ENCODE results near the gene VPS13A. TPM values are rescaled to one million over a fixed set of nuclear protein-coding genes. Genes with fewer than 3 reads are reported as not detected.

The VPS13A gene
- total and polyA plus RNA-seq, 10 of the 15 experiments (the other 5 are each of a cell fraction or from before 2014, with no cell fraction given), result 10.0 to 35.2 (median 21.1) TPM

DNA sequence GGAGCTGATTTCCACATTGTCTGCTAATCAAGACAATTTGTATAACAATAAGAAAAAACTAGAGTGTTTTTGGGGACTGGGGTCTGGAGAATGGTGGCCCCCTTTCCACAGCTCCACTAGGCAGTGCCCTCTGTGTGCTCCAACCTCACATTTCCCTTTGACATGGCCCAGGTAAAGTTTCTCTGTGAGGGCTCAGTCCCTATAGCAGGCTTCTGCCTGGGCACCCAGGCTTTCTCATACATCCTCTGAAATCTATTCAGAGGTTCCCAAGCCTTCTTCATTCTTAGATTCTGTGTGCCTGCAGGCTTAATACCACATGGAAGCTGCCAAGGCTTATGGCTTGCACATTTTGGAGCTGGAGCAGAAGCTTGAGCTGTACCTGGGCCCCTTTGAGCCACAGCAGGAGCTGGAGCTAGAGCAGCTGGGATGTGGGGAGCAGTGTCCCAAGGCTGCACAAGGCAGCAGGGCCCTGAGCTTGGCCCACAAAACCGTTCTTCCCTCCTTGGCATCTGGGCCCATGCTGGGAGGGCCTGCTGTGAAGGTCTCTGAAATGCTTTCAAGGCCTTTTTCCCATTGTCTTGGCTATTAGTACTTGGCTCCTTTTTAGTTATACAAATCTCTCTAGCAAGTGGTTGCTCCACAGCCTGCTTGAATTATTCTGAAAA, 49.1 kb upstream of the VPS13A start:
- H3K27ac ChIP-seq (ENCODE audit: control insufficient read depth, insufficient read depth), result no peak overlapping the region
- 0% methylated on average over 1 of the region's 1 CpG for WGBS (ENCODE audit: insufficient coverage, insufficient replicate concordance, low lambda C conversion rate, missing lambda C conversion rate)
- H3K27me3 ChIP-seq (replicated peaks in 1 of 2; ENCODE audit: control insufficient read depth in 2 of 2, insufficient read depth in 2 of 2, low read length in 1 of 2), result peaks cover 0 to 2% of the 10 kb centered on the region in 2 experiments; a peak in 1 of 4 replicates
- in situ Hi-C loops (cut with MboI), result no loop called here
- no peak overlapping the region for H3K4me2 ChIP-seq (ENCODE audit: control insufficient read depth, insufficient read depth)
- H3K9me3 ChIP-seq (replicated peaks; ENCODE audit: control insufficient read depth, insufficient read depth, low read length), result no peaks in the 10 kb centered on the region
- no TSS peak for BruUV-seq (replicated peaks)
- no peak overlapping the region for H3K4me3 ChIP-seq
- ATAC-seq (no peak), FAIRE-seq (no peak), DNase-seq (ENCODE audit: low read depth, low spot score) (no peak)
- no peaks in the 10 kb centered on the region for H4K20me1 ChIP-seq (ENCODE audit: control insufficient read depth, insufficient read depth)
- TF ChIP-seq MYC (IDR thresholded peaks at IDR 0.05; ENCODE audit: insufficient read depth, insufficient read length, insufficient replicate concordance, low read length, severe bottlenecking), result no peak
- TF ChIP-seq, protein P1, sequence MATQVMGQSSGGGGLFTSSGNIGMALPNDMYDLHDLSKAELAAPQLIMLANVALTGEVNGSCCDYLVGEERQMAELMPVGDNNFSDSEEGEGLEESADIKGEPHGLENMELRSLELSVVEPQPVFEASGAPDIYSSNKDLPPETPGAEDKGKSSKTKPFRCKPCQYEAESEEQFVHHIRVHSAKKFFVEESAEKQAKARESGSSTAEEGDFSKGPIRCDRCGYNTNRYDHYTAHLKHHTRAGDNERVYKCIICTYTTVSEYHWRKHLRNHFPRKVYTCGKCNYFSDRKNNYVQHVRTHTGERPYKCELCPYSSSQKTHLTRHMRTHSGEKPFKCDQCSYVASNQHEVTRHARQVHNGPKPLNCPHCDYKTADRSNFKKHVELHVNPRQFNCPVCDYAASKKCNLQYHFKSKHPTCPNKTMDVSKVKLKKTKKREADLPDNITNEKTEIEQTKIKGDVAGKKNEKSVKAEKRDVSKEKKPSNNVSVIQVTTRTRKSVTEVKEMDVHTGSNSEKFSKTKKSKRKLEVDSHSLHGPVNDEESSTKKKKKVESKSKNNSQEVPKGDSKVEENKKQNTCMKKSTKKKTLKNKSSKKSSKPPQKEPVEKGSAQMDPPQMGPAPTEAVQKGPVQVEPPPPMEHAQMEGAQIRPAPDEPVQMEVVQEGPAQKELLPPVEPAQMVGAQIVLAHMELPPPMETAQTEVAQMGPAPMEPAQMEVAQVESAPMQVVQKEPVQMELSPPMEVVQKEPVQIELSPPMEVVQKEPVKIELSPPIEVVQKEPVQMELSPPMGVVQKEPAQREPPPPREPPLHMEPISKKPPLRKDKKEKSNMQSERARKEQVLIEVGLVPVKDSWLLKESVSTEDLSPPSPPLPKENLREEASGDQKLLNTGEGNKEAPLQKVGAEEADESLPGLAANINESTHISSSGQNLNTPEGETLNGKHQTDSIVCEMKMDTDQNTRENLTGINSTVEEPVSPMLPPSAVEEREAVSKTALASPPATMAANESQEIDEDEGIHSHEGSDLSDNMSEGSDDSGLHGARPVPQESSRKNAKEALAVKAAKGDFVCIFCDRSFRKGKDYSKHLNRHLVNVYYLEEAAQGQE (IDR thresholded peaks at IDR 0.05; ENCODE audit: low read depth, low read length), result no peak
- TF ChIP-seq USF1 (IDR thresholded peaks at IDR 0.05; ENCODE audit: borderline replicate concordance, extremely low read length, insufficient read depth, low read depth, low read length), result no peak
- TF ChIP-seq CREB1 (IDR thresholded peaks at IDR 0.05; ENCODE audit: low read depth), result no peak
- TF ChIP-seq, protein P2, sequence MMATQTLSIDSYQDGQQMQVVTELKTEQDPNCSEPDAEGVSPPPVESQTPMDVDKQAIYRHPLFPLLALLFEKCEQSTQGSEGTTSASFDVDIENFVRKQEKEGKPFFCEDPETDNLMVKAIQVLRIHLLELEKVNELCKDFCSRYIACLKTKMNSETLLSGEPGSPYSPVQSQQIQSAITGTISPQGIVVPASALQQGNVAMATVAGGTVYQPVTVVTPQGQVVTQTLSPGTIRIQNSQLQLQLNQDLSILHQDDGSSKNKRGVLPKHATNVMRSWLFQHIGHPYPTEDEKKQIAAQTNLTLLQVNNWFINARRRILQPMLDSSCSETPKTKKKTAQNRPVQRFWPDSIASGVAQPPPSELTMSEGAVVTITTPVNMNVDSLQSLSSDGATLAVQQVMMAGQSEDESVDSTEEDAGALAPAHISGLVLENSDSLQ (IDR thresholded peaks at IDR 0.05), result no peak
- TF ChIP-seq TARDBP (IDR thresholded peaks at IDR 0.05; ENCODE audit: borderline replicate concordance), result no peak
- intact Hi-C loops (cut with micrococcal nuclease; ENCODE audit: unreplicated experiment), result no loop called here
- no peaks in the 10 kb centered on the region for H3K4me1 ChIP-seq (ENCODE audit: control insufficient read depth, insufficient read depth, low read length)
- H2AFZ ChIP-seq (ENCODE audit: control insufficient read depth, low read depth, low read length), result no peak overlapping the region
- ChIA-PET SMC1A (ENCODE audit: uncharacterized antibody, unreplicated experiment) (interaction anchor here (1.3 kb wide), 1 partner anchor 29 kb away, joined by 3 read pairs; no protein-coding TSS in a partner anchor), CTCF (interaction anchor here (0.7 kb wide), 1 partner anchor 29 kb away, joined by 4 read pairs; no protein-coding TSS in a partner anchor), POLR2A (no interaction called here), RAD21 (ENCODE audit: unreplicated experiment) (no interaction called here)
- H3K9ac ChIP-seq (ENCODE audit: control insufficient read depth, insufficient read depth, low read length), result no peak overlapping the region
- no peaks in the 10 kb centered on the region for H3K79me2 ChIP-seq (ENCODE audit: control insufficient read depth, insufficient read depth, low read length)
- H3K36me3 ChIP-seq (ENCODE audit: control insufficient read depth in 2 of 2, insufficient read depth in 2 of 2, low read length in 1 of 2), result no peaks in the 10 kb centered on the region
